Gastroesophageal sphincter (tissue), 3 donors: ENCODE data around the gene SLMAP.

Source experiments
- POLR2AphosphoS5 ChIP-seq: sonication (generic); formaldehyde crosslinking; IDR thresholded peaks from one replicate; pipeline ENCODE4 v1.6.1; 2017; ENCODE audit warnings: antibody characterized with exemption
- TF ChIP-seq, protein P1 (sequence below), 4 experiments: fragments of 200-600 bp in 2 of 4; fragments of 450-650 bp in 2 of 4; sonication (generic) in 1 of 4; IDR thresholded peaks; one replicate each; pipeline ENCODE4 v1.5.1; 2017 to 2019; ENCODE audit warnings: antibody characterized with exemption in 4 of 4, mild to moderate bottlenecking in 2 of 4, moderate library complexity in 2 of 4

GRCh38 chr3:57962448-57962834 lies 206.3 kb downstream of the SLMAP start:
- TF ChIP-seq, protein P1, sequence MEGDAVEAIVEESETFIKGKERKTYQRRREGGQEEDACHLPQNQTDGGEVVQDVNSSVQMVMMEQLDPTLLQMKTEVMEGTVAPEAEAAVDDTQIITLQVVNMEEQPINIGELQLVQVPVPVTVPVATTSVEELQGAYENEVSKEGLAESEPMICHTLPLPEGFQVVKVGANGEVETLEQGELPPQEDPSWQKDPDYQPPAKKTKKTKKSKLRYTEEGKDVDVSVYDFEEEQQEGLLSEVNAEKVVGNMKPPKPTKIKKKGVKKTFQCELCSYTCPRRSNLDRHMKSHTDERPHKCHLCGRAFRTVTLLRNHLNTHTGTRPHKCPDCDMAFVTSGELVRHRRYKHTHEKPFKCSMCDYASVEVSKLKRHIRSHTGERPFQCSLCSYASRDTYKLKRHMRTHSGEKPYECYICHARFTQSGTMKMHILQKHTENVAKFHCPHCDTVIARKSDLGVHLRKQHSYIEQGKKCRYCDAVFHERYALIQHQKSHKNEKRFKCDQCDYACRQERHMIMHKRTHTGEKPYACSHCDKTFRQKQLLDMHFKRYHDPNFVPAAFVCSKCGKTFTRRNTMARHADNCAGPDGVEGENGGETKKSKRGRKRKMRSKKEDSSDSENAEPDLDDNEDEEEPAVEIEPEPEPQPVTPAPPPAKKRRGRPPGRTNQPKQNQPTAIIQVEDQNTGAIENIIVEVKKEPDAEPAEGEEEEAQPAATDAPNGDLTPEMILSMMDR (IDR thresholded peaks at IDR 0.05): no peak
- no peak for TF ChIP-seq POLR2AphosphoS5
